Cortex of kidney (tissue), 1 donor: ENCODE measurements around the gene UPK2.
"Not testable (repeated sequence)": the region's sequence is repeated elsewhere in the genome, so short reads cannot be mapped to it uniquely, and the experiment has no call there.

Experiments used
- DNase-seq: peaks from one replicate; lab custom pipeline; 2025; lab: John Stamatoyannopoulos, UW

UPK2 gene

GRCh38 chr11:118938491-118939403 is 17.4 kb upstream of the UPK2 start:
- no peak for DNase-seq

- no peak for DNase-seq
These were observed 16.6 kb upstream of the UPK2 start for GRCh38 chr11:118939404-118939915.

- DNase-seq: no peak
These were observed 16.0 kb upstream of the UPK2 start for GRCh38 chr11:118939953-118940598.

GRCh38 chr11:118947091-118947490 is 9.0 kb upstream of the UPK2 start:
- no peak for DNase-seq

- DNase-seq: no peak
These were observed 8.1 kb upstream of the UPK2 start for GRCh38 chr11:118948000-118948399.

GRCh38 chr11:118953265-118953664 is 2.8 kb upstream of the UPK2 start:
- DNase-seq: no peak

- not testable (repeated sequence) for DNase-seq
These were observed 2.1 kb upstream of the UPK2 start for GRCh38 chr11:118953976-118954375.

- DNase-seq: no peak
These were observed 860 bp downstream of the UPK2 start for GRCh38 chr11:118956847-118957469.

GRCh38 chr11:118957549-118957948 is 1.5 kb downstream of the UPK2 start:
- DNase-seq: no peak

- no peak for DNase-seq
These were observed 1.9 kb downstream of the UPK2 start for GRCh38 chr11:118957968-118958367.

GRCh38 chr11:118958577-118958976 is 2.5 kb downstream of the UPK2 start:
- DNase-seq: no peak

GRCh38 chr11:118961189-118961588 is 5.1 kb downstream of the UPK2 start:
- no peak for DNase-seq

- DNase-seq: no peak
These were observed 5.5 kb downstream of the UPK2 start for GRCh38 chr11:118961591-118961990.

GRCh38 chr11:118969508-118969907 is 13.4 kb downstream of the UPK2 start:
- DNase-seq: not testable (repeated sequence)

GRCh38 chr11:118971646-118972045 is 15.5 kb downstream of the UPK2 start, which contains the start of gene FOXR1:
FOXR1 (plus strand) TSS chr11:118971761; CDS start chr11:118971932, 171 bp downstream.
- no peak for DNase-seq

- DNase-seq: no peak
These were observed 17.9 kb downstream of the UPK2 start for GRCh38 chr11:118973985-118974384.

- no peak for DNase-seq
These were observed 19.9 kb downstream of the UPK2 start for GRCh38 chr11:118975771-118976709.

- DNase-seq: no peak
These were observed 23.3 kb downstream of the UPK2 start for GRCh38 chr11:118979434-118979833.

GRCh38 chr11:118980191-118980881 is 24.2 kb downstream of the UPK2 start:
- no peak for DNase-seq

- not testable (repeated sequence) for DNase-seq
These were observed 28.2 kb downstream of the UPK2 start for GRCh38 chr11:118984337-118984736.

GRCh38 chr11:118984825-118985224 is 28.7 kb downstream of the UPK2 start:
- no peak for DNase-seq
